ENCODE measurements around the gene LHX3.

LHX3 gene

DNA sequence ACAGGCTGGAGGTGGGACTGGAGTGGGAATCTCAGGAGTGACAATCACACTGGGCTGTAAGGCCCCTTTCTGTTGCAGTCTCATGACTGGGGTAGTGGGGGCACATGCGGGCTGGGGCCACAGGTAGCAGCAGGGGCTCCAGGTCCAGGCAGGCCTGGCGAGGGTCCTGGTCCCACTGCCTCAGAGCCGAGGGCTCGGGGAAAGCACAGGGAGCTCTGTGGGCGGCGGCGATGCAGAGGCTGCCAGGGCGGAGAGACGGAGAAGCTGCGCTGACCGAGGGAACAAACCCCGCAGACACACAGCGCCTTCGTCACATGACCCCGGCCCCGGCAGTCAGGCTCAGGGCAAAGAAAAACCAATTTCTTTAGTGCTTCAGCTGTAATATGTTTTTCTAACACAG lies 5.3 kb upstream of the LHX3 start:
- TF ChIP-seq, protein P1, sequence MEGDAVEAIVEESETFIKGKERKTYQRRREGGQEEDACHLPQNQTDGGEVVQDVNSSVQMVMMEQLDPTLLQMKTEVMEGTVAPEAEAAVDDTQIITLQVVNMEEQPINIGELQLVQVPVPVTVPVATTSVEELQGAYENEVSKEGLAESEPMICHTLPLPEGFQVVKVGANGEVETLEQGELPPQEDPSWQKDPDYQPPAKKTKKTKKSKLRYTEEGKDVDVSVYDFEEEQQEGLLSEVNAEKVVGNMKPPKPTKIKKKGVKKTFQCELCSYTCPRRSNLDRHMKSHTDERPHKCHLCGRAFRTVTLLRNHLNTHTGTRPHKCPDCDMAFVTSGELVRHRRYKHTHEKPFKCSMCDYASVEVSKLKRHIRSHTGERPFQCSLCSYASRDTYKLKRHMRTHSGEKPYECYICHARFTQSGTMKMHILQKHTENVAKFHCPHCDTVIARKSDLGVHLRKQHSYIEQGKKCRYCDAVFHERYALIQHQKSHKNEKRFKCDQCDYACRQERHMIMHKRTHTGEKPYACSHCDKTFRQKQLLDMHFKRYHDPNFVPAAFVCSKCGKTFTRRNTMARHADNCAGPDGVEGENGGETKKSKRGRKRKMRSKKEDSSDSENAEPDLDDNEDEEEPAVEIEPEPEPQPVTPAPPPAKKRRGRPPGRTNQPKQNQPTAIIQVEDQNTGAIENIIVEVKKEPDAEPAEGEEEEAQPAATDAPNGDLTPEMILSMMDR (IDR thresholded peaks at IDR 0.05; ENCODE audit: low read length): no peak
- no peak for TF ChIP-seq EZH2 (optimal IDR thresholded peaks at IDR 0.05; ENCODE audit: low read depth, low read length)
- TF ChIP-seq EZH2phosphoT487 (IDR thresholded peaks at IDR 0.05; ENCODE audit: low read length): no peak
- no peaks in the 10 kb centered on the region for H3K9me2 ChIP-seq (replicated peaks; ENCODE audit: insufficient read depth, low read length)
- H3K9ac ChIP-seq (ENCODE audit: low read length): no peak overlapping the region
- no peaks in the 10 kb centered on the region for H3K27me3 ChIP-seq (replicated peaks; ENCODE audit: insufficient read depth, low read length)
- no peaks in the 10 kb centered on the region for H3K9me3 ChIP-seq (replicated peaks; ENCODE audit: insufficient read depth, low read length)
- no peaks in the 10 kb centered on the region; the same call in 1 of the 2 replicates for H3K36me3 ChIP-seq (replicated peaks; ENCODE audit: insufficient read depth, low read length)
- H3K79me2 ChIP-seq (ENCODE audit: low read length): no peaks in the 10 kb centered on the region
- H3F3A ChIP-seq (ENCODE audit: insufficient read depth, low read length): no peaks in the 10 kb centered on the region
- no peak for DNase-seq
- no peaks in the 10 kb centered on the region for H3K4me1 ChIP-seq (ENCODE audit: low read length)
- no peak overlapping the region for H3K4me2 ChIP-seq (ENCODE audit: low read depth, low read length)
- no peak overlapping the region for H2AFZ ChIP-seq (ENCODE audit: low read length)
- no peak overlapping the region for H3K27ac ChIP-seq (ENCODE audit: low read length)
- no peaks in the 10 kb centered on the region for H4K20me1 ChIP-seq (ENCODE audit: insufficient read depth, low read length)
- no peak overlapping the region for H3K4me3 ChIP-seq (ENCODE audit: low read length)

DNA sequence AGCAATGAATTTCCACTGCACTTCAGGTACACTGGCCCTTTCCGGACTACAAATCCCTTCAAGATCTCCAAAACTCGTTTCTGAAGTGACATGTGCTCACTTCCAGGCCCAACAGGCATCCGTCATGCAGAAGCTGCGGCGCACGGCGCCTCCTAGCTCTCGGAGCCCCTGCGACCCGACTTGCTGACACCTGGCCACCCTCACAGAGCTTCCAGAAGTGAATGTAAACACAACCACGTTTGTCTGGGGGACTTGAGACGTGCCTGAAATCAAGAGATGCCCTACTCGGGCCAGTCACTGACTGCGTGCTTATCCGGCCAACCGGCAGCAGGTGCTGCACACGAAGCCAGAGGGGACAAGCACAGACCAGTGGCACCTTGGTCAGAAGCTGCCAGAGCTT lies 4.9 kb upstream of the LHX3 start:
- TF ChIP-seq, protein P1 (IDR thresholded peaks at IDR 0.05; ENCODE audit: low read length): no peak
- TF ChIP-seq EZH2 (optimal IDR thresholded peaks at IDR 0.05; ENCODE audit: low read depth, low read length) (no peak), EZH2phosphoT487 (IDR thresholded peaks at IDR 0.05; ENCODE audit: low read length) (no peak)
- no peaks in the 10 kb centered on the region for H4K20me1 ChIP-seq (ENCODE audit: insufficient read depth, low read length)
- DNase-seq: no peak
- no peak overlapping the region for H2AFZ ChIP-seq (ENCODE audit: low read length)
- H3K4me1 ChIP-seq (ENCODE audit: low read length): no peaks in the 10 kb centered on the region
- H3K9me3 ChIP-seq (replicated peaks; ENCODE audit: insufficient read depth, low read length): no peaks in the 10 kb centered on the region
- H3K4me2 ChIP-seq (ENCODE audit: low read depth, low read length): no peak overlapping the region
- no peaks in the 10 kb centered on the region; the same call in 1 of the 2 replicates for H3K36me3 ChIP-seq (replicated peaks; ENCODE audit: insufficient read depth, low read length)
- no peaks in the 10 kb centered on the region for H3K79me2 ChIP-seq (ENCODE audit: low read length)
- no peak overlapping the region for H3K9ac ChIP-seq (ENCODE audit: low read length)
- no peak overlapping the region for H3K27ac ChIP-seq (ENCODE audit: low read length)
- no peaks in the 10 kb centered on the region for H3K9me2 ChIP-seq (replicated peaks; ENCODE audit: insufficient read depth, low read length)
- H3F3A ChIP-seq (ENCODE audit: insufficient read depth, low read length): no peaks in the 10 kb centered on the region
- no peaks in the 10 kb centered on the region for H3K27me3 ChIP-seq (replicated peaks; ENCODE audit: insufficient read depth, low read length)
- no peak overlapping the region for H3K4me3 ChIP-seq (ENCODE audit: low read length)

DNA sequence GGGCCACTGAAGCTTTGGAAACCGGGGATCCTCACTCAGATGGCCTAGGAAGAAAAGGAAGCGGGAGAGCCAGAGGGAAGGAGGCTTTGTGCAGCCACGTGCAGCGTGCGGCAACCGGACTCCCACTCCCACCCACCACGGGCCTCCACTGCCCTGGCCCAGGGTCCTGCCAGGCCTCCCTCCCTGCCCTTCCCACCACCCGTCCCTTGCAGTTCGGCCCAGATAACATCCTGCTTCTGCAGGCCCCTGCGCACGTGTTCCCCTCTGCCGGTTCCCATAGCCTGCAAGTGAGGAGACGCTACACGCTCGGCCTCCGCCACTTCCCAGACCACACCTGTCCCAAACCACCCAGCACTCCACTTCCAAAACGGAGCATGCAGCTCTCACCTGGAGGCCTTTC lies 4.3 kb upstream of the LHX3 start:
- no peak overlapping the region for H3K27ac ChIP-seq (ENCODE audit: low read length)
- H3K9ac ChIP-seq (ENCODE audit: low read length): no peak overlapping the region
- H4K20me1 ChIP-seq (ENCODE audit: insufficient read depth, low read length): no peaks in the 10 kb centered on the region; the same call in 1 of the 2 replicates
- H3K4me1 ChIP-seq (ENCODE audit: low read length): no peaks in the 10 kb centered on the region
- H3K9me3 ChIP-seq (replicated peaks; ENCODE audit: insufficient read depth, low read length): no peaks in the 10 kb centered on the region
- TF ChIP-seq EZH2phosphoT487 (IDR thresholded peaks at IDR 0.05; ENCODE audit: low read length) (no peak), EZH2 (optimal IDR thresholded peaks at IDR 0.05; ENCODE audit: low read depth, low read length) (no peak)
- TF ChIP-seq, protein P1 (IDR thresholded peaks at IDR 0.05; ENCODE audit: low read length): no peak
- no peaks in the 10 kb centered on the region for H3K79me2 ChIP-seq (ENCODE audit: low read length)
- H3K4me3 ChIP-seq (ENCODE audit: low read length): no peak overlapping the region
- no peaks in the 10 kb centered on the region for H3K9me2 ChIP-seq (replicated peaks; ENCODE audit: insufficient read depth, low read length)
- 0 out of 2 replicates have a peak, but pooled peaks cover 3% of the 10 kb centered on the region for H3K27me3 ChIP-seq (replicated peaks; ENCODE audit: insufficient read depth, low read length)
- H3K4me2 ChIP-seq (ENCODE audit: low read depth, low read length): no peak overlapping the region
- no peak overlapping the region for H2AFZ ChIP-seq (ENCODE audit: low read length)
- no peaks in the 10 kb centered on the region for H3K36me3 ChIP-seq (replicated peaks; ENCODE audit: insufficient read depth, low read length)
- no peaks in the 10 kb centered on the region for H3F3A ChIP-seq (ENCODE audit: insufficient read depth, low read length)
- no peak for DNase-seq
